22Rv1 (cell line): Measurements from ENCODE around the gene TOP3B.

Experiments
- H3K27ac ChIP-seq: fragments of 450-650 bp; 2 replicates; pipeline ENCODE4 v1.5.1; 2017
- ZFX ChIP-seq: fragments of 450-650 bp; IDR thresholded peaks from 2 replicates; pipeline ENCODE4 v1.6.1; 2017; ENCODE audit warnings: antibody characterized with exemption, borderline replicate concordance
- TF ChIP-seq, protein P1 (sequence below): fragments of 450-650 bp; IDR thresholded peaks from 2 replicates; pipeline ENCODE4 v1.5.1; 2017; ENCODE audit warnings: mild to moderate bottlenecking

Gene TOP3B

DNA sequence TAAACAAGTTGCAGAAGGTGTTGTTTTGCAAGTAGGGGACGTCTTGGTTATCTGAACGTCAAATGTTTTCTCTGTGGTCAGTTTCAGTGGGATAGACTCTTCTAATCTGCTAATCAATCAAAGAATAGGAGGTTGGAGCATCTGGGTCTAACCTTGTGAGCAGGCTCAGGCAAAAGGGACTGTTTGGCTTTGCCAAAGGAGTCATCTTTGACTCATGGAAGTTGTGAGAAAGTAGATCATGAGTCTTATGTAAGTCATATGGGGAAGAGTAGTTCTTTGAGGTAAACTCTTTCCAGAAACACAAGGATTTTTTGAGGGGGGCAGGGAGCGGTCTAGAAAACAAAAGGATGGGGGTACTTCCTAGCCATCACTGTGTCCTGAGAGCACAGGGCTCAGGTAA, 27.1 kb upstream of the TOP3B start:
- no peak overlapping the region for H3K27ac ChIP-seq
- TF ChIP-seq, protein P1, sequence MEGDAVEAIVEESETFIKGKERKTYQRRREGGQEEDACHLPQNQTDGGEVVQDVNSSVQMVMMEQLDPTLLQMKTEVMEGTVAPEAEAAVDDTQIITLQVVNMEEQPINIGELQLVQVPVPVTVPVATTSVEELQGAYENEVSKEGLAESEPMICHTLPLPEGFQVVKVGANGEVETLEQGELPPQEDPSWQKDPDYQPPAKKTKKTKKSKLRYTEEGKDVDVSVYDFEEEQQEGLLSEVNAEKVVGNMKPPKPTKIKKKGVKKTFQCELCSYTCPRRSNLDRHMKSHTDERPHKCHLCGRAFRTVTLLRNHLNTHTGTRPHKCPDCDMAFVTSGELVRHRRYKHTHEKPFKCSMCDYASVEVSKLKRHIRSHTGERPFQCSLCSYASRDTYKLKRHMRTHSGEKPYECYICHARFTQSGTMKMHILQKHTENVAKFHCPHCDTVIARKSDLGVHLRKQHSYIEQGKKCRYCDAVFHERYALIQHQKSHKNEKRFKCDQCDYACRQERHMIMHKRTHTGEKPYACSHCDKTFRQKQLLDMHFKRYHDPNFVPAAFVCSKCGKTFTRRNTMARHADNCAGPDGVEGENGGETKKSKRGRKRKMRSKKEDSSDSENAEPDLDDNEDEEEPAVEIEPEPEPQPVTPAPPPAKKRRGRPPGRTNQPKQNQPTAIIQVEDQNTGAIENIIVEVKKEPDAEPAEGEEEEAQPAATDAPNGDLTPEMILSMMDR = no peak
- no peak for TF ChIP-seq ZFX

DNA sequence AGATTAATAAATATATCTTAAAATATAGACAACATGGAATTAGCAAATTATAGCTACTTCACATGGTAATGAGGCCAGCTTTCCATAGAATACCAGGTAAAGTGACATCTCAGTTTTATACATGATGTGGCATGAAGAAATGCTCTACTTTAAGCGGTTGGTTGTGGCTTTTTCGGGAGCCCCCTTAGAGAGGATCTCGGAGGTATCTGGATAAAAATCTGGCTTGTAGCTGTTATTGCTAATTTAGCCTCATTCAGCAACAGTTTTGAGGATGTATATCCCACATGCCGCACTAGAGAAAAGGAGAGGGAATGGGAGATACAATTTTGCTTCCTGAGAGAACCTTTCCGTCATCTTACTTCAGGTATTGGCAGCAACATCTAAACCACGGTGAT, 24.0 kb upstream of the TOP3B start:
- no peak overlapping the region for H3K27ac ChIP-seq
- no peak for TF ChIP-seq ZFX
- TF ChIP-seq, protein P1 = no peak

- H3K27ac ChIP-seq = no peak overlapping the region
- TF ChIP-seq ZFX = no peak
- TF ChIP-seq, protein P1 = no peak
These were observed 23.5 kb upstream of the TOP3B start for GRCh38 chr22:22005945-22006595.

DNA sequence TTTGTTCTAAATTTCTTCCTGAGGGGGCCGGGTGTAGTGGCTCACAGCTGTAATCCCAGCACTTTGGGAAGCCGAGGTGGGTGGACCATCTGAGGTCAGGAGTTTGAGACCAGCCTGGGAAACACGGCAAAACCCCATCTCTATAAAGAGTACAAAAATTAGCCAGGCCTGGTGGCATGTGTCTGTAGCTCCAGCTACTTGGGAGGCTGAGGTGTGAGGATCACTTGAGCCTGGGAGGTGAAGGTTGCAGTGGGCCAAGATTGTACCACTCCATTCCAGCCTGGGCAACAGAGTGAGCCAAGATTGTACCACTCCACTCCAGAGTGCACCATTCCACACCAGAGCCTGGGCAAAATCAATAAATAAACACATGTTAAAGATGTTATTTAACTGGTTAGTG, 20.6 kb upstream of the TOP3B start:
- TF ChIP-seq, protein P1 = no peak
- no peak for TF ChIP-seq ZFX
- no peak overlapping the region for H3K27ac ChIP-seq

DNA sequence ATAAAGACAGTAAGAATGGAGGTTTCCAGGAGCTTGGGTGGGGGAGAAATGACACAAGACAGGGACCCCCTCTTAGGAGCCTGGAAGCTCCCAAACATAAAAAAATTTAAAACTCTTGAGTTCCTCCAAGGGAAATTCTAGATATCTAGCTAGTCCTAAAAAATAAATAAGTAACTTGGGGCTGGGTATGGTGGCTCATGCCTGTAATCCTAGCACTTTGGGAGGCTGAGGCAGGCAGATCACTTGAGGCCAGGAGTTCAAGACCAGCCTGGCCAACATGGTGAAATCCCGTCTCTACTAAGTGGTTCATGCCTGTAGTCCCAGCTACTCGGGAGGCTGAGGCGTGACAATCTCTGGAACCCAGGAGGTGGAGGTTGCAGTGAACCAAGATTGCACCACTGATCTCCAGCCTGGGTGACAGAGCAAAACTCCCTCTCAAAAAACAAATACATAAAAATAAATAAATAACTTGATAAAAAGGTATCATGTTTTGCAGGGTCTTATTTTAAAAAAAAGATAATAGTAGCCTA, 20.0 kb upstream of the TOP3B start:
- TF ChIP-seq, protein P1 = no peak
- no peak overlapping the region for H3K27ac ChIP-seq

DNA sequence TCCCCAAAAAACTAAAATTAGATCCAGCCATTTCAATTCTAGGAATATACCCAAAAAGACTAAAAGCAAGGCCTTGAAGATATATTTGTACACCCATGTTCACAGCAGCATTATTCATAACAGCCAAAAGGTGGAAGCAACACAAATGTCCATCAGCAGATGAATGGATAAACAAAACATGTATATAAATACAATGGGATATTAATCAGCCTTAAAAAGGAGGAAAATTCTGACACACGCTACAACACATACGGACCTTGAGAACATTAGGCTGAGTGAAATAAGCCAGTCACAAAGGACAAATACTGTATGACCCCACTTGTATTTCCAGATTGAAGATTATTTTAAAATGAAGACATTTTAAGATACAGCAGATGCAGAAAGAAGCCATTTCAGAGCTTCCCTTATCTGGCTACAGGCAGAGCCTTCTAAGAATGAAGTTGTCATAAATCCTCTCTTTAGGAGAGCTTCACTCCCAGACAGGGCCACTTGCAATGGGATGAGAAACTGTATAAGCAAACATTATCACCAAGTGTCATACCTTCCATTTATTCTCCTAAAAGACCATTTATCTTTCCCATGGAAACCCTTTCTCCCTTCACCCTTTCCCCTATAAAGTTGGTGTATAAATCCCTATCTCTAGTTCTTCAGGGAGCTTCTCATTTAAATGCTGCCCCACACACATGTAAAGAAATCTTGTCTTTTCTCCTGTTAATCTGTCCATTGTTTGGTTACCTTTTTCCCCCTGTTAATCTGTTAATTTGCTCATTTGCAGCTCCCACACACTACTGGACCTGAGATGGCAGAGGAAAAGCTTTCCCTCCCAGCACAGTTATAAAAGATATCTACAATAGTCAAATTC, 19.3 kb upstream of the TOP3B start:
- no peak overlapping the region for H3K27ac ChIP-seq
- TF ChIP-seq ZFX = no peak
- TF ChIP-seq, protein P1 = no peak
